Measurements from ENCODE around the gene STK10.
"Not testable (repeated sequence)": the region's sequence is repeated elsewhere in the genome, so short reads cannot be mapped to it uniquely, and the experiment has no call there.

The STK10 gene

GRCh38 chr5:172031894-172032461 is 156.0 kb downstream of the STK10 start:
- TF ChIP-seq SPI1 (IDR thresholded peaks at IDR 0.05; ENCODE audit: borderline replicate concordance, low read depth): no peak
- TF ChIP-seq REST (IDR thresholded peaks at IDR 0.05; ENCODE audit: insufficient replicate concordance, low read depth): no peak
- TF ChIP-seq CTCF (IDR thresholded peaks at IDR 0.05; ENCODE audit: insufficient read depth, low read length): no peak
- TF ChIP-seq POLR2AphosphoS5 (IDR thresholded peaks at IDR 0.05; ENCODE audit: low read depth): no peak
- TF ChIP-seq GABPA (IDR thresholded peaks at IDR 0.05; ENCODE audit: low read depth): no peak

DNA sequence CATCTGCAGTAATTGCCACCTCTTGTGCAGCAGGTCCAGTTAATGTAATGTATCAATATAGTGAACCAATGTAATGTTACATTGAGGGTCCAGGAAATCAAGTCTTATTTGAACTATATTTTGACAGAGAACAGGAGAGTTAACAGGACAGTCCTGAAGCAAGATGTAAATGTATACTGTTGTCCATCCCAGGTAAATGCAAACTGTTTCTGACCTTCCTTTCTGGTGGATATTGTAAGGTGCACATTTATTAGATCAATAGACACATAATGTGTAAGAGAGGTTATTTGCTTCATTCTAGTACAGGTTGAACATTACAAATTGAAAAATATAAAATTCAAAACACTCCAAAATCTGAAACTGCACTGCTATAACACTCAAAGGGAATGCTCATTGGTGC is 158.1 kb downstream of the STK10 start:
- H3K27ac ChIP-seq (replicated peaks): no peak overlapping the region
- no peak overlapping the region for H3K4me3 ChIP-seq (replicated peaks; ENCODE audit: insufficient read depth, low read length)
- no peaks in the 10 kb centered on the region for H3K27me3 ChIP-seq (ENCODE audit: insufficient read depth, poor library complexity, severe bottlenecking)
- TF ChIP-seq GABPA (IDR thresholded peaks at IDR 0.05; ENCODE audit: low read depth) (no peak), REST (IDR thresholded peaks at IDR 0.05; ENCODE audit: insufficient replicate concordance, low read depth) (no peak), SPI1 (IDR thresholded peaks at IDR 0.05; ENCODE audit: borderline replicate concordance, low read depth) (no peak), POLR2AphosphoS5 (IDR thresholded peaks at IDR 0.05; ENCODE audit: low read depth) (no peak)
- no peak for DNase-seq (ENCODE audit: low read depth in 1 of 2, low spot score in 1 of 2)

More at GRCh38 chr5:172031894-172032461, 156.0 kb downstream of the STK10 start:
- Histone ChIP-seq H3K27ac (replicated peaks) (no peak overlapping the region), H3K27me3 (ENCODE audit: insufficient read depth, poor library complexity, severe bottlenecking) (no peaks in the 10 kb centered on the region), H3K4me3 (replicated peaks; ENCODE audit: insufficient read depth, low read length) (no peak overlapping the region)
- no peak for DNase-seq (ENCODE audit: low read depth in 1 of 2, low spot score in 1 of 2)

- no peak for DNase-seq (ENCODE audit: low read depth in 1 of 2, low spot score in 1 of 2)
- H3K27me3 ChIP-seq (ENCODE audit: insufficient read depth, poor library complexity, severe bottlenecking): no peaks in the 10 kb centered on the region
- H3K27ac ChIP-seq (replicated peaks): no peak overlapping the region
- no peak overlapping the region for H3K4me3 ChIP-seq (replicated peaks; ENCODE audit: insufficient read depth, low read length)
- TF ChIP-seq CTCF (IDR thresholded peaks at IDR 0.05; ENCODE audit: insufficient read depth, low read length): no peak
- TF ChIP-seq SPI1 (IDR thresholded peaks at IDR 0.05; ENCODE audit: borderline replicate concordance, low read depth): no peak
- no peak for TF ChIP-seq POLR2AphosphoS5 (IDR thresholded peaks at IDR 0.05; ENCODE audit: low read depth)
- no peak for TF ChIP-seq GABPA (IDR thresholded peaks at IDR 0.05; ENCODE audit: low read depth)
- TF ChIP-seq REST (IDR thresholded peaks at IDR 0.05; ENCODE audit: insufficient replicate concordance, low read depth): no peak
These were observed 159.9 kb downstream of the STK10 start for GRCh38 chr5:172028167-172028566.

DNA sequence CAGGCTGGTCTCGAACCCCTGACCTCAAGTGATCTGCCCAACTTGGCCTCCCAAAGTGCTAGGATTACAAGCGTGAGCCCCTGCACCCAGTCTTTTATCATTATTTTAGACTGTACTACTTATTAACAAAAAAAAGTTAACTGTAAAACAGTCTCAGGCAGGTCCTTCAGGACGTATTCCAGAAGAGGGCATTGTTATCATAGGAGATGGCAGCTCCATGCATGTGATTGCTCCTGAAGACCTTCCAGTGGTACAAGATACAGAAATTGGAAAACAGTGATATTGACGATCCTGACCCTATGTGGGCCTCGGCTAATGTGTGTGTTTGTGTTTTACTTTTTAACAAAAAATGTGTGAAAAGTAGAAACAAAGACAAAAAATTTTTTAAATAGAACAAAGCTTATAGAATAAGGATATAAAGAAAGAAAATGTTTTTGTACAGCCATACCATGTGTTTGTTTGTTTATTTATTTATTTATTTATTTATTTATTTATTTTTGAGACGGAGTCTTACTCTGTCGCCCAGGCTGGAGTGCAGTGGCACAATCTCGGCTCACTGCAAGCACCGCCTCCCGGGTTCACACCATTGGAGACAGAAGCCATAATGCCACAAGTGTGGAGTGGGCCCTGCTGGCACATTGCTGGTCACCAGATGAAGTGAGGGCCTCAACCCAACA is 167.8 kb downstream of the STK10 start:
- not testable (repeated sequence) for H3K4me3 ChIP-seq (replicated peaks; ENCODE audit: insufficient read depth, low read length); H3K27ac ChIP-seq (replicated peaks); DNase-seq (ENCODE audit: low read depth in 1 of 2, low spot score in 1 of 2); H3K27me3 ChIP-seq (ENCODE audit: insufficient read depth, poor library complexity, severe bottlenecking)
